ENCODE measurements around the gene FBXL7.

Gene FBXL7

DNA sequence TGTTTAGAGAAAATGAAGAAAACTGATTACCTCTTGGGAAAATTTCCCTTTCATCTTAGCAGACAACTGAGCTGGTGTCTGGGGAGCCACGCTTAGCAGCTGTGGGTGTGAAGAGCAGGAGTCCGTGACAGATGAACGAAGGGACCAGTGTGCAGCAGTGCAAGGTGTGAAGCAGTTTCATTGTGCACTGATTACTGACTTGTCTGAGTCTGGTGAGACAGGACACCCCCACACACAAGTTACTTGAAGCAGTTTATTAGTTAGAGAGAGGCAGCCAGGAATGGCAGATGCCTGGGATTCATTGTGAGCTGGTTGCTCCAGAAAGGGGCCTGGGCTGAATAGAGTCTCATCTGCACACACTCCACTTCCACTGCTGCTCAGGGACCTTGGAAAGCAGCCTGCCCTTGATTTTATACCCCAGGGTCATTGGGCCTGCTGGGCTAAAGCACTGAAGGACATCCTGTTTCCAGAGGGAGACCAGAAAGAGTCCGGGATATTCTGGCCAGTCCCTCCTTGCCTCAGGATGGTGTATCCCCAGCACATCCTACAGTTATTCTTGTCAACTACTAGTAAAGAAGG is 47.4 kb downstream of the FBXL7 start:
- no peak for DNase-seq

DNA sequence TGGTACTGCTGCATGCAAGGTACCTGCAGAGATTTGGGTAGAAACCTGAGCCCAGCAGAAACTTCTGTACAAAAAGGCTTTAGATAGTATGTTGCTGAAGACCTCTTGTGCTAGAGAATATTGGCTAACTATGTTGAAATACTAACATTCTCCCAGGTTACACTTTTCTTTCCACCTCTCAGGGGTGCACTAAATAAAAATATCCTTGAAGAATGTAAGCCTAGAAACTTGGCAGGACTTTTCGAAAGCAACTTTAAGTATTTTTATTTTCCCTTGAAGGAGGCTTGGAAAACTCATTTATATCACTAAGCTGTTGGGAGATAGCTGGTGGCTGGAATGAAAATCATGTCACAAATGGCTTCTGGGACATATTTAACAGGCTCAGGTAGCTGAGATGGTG is 50.0 kb downstream of the FBXL7 start:
- no peak for DNase-seq

DNA sequence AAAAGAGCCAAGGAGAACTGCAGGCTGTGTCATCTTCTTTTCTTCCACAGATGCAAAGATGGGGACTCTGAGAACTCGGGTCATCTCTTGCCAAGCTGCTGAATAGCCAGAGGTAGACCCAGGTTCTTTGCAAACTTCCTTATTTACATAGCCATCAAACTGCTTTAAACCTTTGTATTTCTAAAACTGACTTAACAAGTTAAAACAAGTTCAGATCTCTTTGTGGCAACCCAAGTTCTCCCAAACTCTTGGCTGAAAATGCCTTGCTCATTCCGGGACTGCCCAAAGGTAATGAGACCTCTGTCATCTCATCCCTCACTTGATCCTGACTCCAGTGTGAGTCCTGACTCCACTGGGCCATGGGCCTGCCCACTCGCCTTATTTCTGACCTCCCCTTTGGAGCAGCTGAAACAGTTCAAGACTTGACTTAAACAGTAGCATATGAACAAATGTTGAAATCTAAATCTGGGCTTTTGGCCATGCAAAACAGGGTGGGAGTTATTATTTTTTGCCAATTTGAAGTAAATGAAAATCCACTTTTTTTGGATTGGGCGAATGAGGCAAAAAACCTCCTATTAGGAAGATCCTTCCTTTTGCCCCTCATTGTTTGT is 50.6 kb downstream of the FBXL7 start:
- DNase-seq: no peak

DNA sequence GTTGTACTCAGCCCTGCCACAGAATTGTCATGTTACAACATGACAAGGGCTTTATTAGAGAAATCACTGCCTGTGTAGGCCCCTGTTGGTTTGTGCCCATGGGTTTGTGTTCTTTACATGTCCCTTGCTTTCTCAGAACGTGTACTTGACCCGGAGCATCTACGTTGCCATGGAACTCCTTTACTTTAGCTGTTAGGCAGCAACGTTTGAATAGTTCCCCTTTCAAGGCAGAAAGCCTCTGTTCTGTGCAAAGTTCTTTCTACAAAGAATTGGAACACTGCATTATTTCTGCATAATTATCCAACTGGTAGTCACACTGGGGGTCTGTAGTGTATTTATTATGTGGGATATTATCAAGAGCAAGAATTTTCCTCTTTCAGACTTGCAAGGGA is 51.1 kb downstream of the FBXL7 start:
- no peak for DNase-seq

DNA sequence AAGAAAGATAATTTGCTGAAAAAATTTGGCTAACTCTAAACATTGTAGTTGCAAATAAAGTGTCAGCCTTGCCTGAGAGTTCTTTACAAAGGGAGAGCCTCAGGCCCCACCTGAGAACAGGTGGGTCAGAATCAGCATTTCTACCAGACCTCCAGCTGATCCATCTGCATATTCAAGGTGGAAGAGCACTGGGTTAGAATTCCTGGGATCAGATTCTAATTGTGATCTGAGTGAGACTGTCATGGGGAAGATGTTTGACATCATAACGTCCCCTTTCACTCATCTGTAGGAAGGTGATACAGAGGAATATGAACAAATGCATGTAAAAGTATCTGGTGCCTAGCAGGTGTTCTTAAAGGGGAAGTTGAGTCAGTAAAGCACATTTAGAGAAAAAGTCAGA is 54.6 kb downstream of the FBXL7 start:
- no peak for DNase-seq

DNA sequence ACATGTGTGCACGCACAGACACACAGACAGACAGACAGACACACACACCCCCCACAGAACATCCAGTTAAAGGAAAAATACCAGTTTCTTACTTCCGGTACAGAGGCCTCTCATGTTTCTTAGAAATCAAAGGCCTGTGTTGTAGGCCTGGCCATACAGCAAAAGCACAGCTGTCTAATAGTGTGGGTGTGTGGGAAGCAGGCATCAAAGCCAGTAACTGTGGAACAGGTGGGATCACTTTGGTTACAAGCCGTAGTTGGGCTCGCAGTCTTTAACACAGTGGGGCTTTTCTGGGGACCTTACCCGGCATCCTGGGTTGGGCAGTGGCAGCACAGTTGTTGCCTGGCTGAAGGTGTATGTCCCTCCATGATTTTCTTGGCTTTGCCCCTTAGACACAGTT is 55.2 kb downstream of the FBXL7 start:
- DNase-seq: no peak

DNA sequence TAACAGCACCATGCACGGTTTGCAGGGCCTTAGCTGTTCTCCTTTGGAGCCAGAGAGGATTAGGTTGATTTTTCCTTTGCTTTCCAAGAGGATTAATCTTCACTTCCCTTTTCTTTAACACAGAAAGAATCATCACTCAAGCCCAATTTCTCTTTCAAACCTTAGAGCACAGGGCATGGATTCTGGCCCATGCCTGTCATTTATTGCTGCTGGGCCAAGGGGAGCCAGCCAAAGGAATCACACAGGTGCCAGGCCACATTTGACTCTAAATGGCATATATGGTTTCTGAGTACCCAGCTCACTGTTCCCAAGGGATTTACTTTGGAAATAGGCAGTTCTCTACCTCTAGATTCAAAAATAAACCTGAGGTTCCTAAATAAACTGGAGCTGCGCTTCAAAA is 58.3 kb downstream of the FBXL7 start:
- DNase-seq: no peak

DNA sequence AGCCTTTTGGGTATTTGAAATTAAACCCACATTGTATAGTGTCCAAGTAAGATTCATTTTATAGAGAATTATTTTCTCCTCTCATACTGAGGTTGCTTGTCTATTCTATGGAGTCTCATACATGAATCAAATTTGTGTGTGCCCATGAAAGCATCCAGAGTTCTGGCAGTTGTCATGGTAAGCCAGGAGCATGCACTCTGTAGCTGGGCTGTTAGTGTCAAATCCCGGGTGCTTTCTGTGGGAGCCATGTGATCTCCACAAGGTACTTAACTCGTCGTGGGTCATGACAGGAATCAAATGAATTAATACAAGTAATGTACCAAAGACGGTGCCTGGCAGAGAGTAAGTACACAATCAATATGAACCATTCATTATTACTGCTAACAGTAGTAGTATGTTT is 58.7 kb downstream of the FBXL7 start:
- no peak for DNase-seq

DNA sequence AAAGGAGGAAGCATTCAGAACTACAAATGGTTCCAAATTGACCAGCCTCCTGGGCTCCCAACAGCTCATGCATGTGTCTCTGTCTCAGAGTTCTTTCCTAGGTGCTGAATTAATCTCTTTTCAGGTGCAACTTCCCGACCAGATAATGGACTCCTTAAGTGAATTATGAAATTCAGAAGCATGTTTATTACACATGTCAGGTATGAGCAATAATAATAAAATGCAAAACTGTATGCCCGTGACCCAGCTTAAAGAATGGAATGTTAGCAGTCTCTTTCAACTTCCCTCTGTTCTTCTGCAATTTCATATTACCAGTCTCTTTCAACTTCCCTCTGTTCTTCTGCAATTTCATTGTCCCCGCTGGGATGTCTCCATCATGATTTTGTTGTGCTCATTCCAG is 60.4 kb downstream of the FBXL7 start:
- DNase-seq: no peak

DNA sequence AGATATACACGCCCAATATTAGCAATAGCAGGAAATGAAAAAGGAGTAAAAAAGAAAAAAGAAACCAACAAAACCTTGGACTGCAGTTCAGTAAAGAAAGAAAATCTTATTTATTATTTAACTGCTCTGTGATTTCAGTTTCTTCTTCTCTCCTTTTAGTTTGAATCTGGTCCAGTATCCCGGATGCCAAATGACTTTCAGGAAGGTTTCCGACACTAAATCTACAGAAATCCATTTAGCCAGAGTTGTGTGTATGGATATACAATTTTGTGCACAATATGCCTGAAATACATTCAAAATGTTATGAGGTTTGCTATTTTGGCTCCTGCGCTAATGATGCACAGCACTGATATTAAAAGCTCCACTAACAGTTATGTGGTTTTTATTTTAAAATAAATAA is 64.5 kb downstream of the FBXL7 start:
- DNase-seq: no peak

DNA sequence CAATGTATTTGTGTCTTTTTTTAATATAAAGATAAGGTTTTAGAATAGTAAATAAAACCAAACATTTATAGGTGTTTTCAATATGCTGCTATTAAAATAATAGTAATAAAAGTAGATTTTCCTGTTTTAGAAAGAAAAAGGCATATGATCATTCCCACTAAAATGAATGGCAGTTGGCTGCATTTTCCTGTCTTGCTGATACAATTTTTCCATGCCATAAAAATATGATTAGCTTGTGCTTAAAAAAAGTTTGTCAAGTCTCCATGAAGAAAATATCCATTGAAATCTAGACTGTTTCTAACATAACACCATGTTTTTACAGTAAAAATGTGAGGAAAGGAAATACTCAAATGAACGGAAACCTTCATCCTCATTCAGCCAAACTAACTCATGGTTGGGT is 65.0 kb downstream of the FBXL7 start:
- DNase-seq: no peak

DNA sequence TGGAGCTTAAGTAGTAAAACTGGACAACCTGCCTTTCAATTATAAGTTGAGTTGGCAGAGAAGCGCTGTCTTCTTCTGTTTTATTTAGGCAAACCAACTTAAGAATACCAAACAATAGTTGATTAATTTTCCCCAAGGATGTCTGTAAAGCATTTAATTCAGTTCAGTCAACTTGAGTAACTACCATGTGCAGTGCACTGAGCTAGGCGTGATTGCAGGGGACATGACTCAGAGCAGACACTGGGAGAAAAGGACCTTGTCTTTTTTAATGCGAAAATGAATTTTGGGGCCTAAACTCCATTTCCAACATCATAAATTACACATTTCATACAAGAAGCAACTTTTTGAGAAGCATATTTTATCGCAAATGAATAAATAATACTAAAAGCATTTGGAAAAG is 66.3 kb downstream of the FBXL7 start:
- no peak for DNase-seq

DNA sequence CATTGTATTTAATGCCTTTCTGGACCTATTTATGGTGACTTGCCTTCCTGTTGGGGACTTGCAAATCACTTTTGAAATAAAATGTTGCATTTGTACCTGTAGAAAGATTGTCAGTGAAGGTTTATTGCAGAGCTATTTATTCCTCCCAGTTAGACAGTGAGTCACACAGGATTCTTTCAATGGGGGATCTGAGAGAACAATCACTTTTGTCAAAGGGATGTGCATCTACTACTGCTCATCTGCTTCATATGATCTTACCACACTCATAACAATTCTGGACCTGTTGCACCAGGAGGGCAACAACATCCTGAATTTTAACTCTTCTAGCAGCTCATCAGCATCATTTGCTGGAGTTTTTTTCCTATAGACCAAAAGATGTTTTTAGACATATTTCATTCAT is 66.8 kb downstream of the FBXL7 start:
- DNase-seq: no peak

DNA sequence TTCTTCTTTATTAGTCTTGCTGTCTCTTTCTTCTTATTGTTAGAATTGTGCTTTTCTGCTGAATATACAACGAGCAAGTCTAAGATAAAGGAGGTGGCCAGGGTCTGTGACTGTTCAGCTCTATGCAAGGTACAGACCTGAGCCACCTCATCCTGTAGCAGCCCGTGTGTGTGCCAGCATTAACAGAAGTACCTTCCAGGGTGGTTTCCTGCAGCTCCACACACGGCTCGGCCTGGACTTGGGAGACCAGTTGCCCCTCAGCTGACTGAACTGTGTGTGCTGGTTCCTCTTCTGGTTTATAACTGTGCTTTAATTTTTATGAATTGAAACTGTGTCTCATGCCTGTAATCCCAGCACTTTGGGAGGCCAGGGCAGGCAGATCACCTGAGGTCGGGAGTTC is 70.5 kb downstream of the FBXL7 start:
- DNase-seq: no peak

DNA sequence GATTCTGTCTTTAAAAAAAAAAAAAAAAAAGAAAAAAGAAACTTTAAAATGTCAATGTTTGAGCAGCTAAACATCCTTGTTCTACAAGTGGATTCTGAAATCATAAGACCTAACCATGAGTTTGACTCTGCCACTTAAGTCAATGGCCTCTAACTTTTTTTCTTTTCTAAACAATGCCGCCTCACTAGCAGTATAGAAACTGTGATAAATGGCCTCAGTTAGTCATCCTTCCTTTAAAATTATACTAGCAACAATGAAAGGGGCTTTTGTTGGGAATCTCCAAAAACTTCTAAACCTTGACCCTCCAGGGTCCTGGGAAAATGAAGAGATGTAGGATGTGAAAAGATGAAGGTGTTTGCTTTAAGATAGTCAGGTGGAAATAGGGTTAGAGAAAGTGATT is 71.1 kb downstream of the FBXL7 start:
- no peak for DNase-seq

DNA sequence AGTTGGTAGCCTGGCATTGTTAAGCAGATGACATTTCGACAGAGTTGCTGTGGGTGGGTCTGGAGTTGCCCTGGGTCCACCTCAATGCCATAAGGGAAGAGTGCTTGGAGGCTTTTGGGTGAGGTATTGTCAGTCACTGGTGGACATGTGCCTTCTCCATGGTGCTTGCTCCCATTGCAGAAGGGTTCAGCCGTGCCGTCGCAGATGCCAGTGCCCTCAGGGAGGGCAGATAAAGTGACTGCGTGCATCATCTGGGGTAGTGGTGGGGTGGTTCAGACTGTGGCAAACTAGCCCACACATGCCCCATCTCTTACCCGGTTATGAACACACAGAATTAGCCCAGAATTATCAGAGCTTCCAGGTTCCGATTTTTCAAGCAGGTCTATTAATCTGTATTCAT is 71.6 kb downstream of the FBXL7 start:
- DNase-seq: no peak

DNA sequence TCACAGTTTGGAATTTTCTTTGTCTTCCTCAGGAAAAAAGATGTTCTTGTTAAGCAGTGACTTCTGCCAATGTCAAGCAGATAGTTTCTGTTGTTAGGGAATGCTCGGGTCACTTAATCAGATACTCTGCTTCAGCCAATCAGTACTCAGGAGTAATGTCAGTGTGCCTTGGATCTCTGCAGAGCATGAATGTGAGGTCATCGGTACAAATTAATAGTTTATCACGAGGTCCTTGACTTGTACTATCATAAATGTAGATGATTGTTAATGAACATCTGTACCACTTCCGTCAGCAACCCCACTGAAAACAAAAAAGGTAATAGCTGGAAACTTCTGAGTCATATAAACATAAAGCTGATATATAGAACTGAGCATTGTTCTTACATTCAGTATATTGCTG is 73.6 kb downstream of the FBXL7 start:
- DNase-seq: no peak

DNA sequence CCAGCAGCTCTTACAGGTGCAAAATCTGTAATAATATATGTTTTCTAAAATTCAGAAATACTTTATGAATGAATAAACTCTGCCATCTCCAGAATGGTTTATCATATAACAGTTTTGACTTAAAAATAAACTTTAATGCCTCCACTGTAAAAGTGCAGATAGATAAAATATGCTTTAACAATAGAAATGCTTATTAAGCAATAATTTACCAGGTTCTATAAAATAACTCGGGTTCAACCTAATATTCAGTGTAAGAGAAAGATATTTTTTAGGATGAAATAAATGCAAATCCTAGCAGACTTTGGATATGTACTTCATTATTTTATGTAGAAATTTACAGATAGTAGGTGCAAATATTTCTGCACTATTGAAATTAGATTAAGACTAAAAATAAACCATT is 74.1 kb downstream of the FBXL7 start:
- DNase-seq: no peak

DNA sequence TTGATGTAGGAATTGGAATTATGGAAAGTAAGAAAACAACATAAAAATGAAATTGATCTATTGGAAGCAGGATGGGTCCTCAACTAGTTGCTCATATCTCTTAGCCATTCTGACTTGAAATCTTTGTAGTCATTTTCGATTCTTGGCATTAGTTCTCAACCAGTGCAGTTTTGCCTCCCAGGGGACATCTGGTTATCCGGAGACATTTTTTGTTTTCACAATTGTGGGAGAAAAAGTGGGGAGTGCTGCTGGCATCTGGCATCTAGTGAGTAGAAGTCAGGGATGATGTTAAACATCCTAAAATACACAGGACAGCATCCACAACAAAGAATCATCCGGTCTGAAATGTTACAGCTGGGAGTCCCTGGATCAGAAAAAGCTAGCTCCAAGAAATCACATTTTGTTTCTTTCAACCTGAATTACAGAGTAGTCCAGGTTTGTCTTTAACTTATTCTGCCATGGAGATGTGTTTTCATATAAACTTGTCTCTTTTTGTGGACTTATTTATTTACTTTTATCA is 74.9 kb downstream of the FBXL7 start:
- DNase-seq: no peak

DNA sequence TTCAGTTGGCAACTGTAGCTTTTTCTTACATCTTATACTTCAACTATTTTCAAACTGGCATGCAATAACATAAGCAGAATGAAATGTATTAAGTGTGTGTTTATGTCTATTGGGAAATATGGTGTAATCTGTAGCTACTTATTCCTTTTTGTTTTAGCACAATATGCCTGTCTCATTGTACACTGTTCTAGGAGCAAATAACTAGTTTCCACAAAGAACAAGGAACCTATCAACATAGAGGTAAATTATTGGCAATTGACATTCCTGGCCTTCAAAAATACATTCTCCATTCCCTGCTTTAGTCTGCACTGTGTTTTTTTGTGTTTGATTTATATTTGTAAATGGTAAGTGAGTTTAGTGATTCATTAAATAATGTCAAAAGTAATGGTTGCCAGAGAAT is 75.7 kb downstream of the FBXL7 start:
- no peak for DNase-seq

DNA sequence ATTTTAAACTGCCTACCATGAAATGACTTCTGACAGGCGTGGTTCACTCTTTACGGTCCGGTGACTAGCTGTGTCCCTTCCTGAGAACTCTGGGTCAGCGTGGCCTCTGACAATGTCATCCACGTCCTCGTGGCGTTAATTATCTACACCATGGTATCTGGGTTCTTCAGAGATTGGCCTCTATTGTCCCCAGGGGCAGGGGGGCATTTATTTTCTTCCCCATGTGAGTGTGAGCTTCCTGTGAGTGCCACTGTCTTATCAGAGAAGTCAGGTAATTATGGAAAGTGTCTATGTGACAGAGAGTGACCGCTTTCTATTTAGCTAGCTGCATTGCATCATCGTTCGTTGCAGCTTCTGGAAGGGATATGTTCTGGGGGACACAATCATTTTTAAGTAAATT is 77.2 kb downstream of the FBXL7 start:
- no peak for DNase-seq

DNA sequence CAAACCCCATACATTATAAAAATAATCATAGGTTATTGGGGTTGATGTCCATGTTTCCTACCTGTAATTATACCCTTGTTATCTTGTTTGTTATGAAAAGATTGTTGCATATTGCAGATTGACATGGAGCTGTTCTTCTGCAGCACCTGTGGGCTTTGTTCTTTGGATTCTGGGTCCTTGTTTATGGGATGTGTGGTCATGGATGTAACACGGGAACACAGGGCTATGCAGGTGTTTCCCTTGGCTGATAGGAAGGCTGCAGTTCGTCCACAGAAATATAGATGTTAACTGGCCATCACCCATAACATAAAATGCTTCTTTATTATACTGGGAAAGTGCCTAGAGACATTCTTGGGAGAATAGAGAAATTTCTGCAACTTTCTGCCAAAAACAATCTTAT is 77.9 kb downstream of the FBXL7 start:
- DNase-seq: no peak

DNA sequence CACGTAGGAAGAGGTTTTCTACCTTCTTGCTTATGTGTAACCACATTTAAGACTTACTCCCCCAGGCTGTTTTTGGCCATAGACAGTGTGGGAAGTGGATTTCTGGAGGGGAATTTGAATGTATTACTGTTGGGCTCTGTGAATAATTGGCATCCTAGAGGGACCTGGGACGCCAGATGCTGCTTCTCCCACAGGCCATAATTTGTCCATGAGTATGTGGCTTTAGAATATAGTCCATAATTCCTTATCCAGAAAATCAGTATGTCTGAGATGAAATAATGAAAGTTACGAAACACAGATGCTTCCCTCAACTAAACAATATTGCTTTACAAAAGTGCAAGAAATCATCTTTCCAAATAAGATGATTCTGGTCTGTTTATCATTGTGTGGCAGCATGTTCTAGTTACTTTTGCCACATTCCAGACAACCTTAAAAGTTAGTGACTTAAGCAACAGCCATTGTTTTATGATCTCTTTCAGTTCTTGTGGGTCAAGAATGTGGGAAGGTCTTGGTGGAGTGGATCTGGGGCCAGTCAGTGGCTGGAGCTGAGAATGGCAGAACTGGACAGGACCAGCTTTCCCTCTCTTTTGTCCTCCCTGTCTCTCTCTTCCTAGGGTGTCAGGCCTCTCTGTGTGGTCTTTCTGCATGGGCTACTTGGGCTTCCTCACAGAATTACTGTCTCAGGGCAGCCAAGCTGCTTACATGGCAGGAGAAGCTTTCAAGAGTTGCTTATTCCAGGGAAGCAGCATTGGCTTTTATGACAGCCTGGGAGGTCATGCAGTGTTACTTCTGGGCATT is 79.4 kb downstream of the FBXL7 start:
- DNase-seq: no peak

DNA sequence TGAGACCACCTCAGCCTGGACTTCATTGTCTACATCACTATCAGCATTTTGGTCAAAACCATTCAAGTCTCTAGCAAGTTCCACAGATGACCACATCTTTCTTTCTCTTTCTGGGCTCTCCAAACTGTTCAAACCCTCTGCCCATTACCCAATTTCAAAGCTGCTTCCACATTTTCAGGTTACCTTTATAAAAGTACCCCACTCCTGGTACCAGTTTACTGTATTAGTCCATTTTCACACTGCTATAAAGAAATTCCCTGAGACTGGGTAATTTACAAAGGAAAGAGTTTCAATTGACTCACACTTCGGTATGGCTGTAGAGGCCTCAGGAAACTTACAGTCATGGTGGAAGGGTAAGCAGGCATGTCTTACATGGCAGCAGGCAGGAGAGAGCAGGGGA is 84.5 kb downstream of the FBXL7 start:
- DNase-seq: no peak

DNA sequence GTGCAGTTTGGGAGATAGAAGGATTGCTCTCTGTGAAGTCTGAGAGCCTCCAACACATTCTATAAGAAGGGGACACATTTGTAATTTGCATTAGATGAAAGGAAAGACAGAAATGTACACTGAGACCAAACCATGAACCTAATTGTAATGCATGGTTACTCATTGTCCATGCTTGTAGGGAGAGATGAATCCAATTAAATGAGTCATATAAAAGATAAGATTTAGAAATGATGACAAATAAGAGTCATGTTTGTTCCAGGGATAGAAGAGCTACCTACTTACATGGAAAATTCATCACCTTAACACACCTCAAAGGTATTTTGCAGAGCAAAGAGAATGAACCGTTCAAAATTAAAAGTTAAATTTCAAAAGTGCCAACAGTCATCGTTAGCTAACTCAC is 85.1 kb downstream of the FBXL7 start:
- DNase-seq: no peak
